ENCODE results near the gene TMEM132C. TPM values are rescaled to one million over a fixed set of nuclear protein-coding genes. Genes with fewer than 3 reads are reported as not detected.

The TMEM132C gene
- total RNA-seq, 2 experiments from 2014 or later = not detected

DNA sequence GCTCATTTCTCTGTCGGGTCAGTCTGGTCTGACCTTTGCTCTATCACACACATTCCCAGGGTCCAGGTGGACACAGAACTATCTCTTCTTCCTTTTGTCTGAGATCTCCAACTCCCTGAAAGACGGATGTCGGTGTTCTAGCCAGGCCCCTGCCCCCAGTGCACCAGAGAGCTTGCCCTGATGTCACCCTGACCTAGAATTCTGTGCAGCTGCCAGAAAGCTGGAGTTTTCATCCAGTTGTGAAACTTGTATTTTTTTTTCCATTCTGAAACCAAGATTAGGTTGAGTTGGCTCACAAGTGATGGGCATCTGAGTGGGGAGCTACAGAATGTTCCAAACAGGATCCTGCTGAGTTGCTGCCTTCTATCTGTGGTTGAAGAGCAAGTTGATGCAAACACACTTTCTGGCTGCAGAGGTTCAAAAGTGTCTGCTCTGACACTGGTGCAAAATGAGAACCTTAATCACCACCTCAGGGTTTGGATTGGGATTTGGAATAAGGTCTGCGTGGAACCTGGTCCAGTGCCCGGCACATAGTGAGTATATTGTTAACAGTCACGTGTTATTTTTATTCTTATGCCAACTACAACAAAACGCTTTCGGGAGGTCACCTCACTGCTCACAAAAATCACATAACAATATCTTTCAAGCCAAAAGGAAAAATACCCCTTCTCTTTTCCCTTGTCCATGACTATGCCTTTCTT lies 345.3 kb downstream of the TMEM132C start:
- no peak overlapping the region for H3K4me3 ChIP-seq (ENCODE audit: low read depth, low read length, poor library complexity, severe bottlenecking)
- H3K4me2 ChIP-seq (ENCODE audit: low read length) = no peak overlapping the region
- H3K79me2 ChIP-seq (ENCODE audit: insufficient read depth, low read depth, low read length) = no peaks in the 10 kb centered on the region
- H3K9me2 ChIP-seq (ENCODE audit: insufficient read depth, low read length) = no peaks in the 10 kb centered on the region
- no peaks in the 10 kb centered on the region for H3K9me3 ChIP-seq (ENCODE audit: low read length)
- no peaks in the 10 kb centered on the region for H3K4me1 ChIP-seq (ENCODE audit: insufficient read depth, low read length, poor library complexity, severe bottlenecking)
- no TSS peak for BruUV-seq (replicated peaks)
- intact Hi-C loops (cut with micrococcal nuclease; ENCODE audit: unreplicated experiment) = no loop called here
- no peak for DNase-seq (ENCODE audit: low spot score)
- POLR2A ChIA-PET = no interaction called here
- no peak for TF ChIP-seq EZH2phosphoT487 (IDR thresholded peaks at IDR 0.05; ENCODE audit: borderline replicate concordance, low read depth, low read length)
- TF ChIP-seq, protein P1, sequence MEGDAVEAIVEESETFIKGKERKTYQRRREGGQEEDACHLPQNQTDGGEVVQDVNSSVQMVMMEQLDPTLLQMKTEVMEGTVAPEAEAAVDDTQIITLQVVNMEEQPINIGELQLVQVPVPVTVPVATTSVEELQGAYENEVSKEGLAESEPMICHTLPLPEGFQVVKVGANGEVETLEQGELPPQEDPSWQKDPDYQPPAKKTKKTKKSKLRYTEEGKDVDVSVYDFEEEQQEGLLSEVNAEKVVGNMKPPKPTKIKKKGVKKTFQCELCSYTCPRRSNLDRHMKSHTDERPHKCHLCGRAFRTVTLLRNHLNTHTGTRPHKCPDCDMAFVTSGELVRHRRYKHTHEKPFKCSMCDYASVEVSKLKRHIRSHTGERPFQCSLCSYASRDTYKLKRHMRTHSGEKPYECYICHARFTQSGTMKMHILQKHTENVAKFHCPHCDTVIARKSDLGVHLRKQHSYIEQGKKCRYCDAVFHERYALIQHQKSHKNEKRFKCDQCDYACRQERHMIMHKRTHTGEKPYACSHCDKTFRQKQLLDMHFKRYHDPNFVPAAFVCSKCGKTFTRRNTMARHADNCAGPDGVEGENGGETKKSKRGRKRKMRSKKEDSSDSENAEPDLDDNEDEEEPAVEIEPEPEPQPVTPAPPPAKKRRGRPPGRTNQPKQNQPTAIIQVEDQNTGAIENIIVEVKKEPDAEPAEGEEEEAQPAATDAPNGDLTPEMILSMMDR (conservative IDR thresholded peaks at IDR 0.05; ENCODE audit: low read length) = no peak
- no peak overlapping the region for H2AFZ ChIP-seq (ENCODE audit: low read length)
- CTCF ChIA-PET (ENCODE audit: unreplicated experiment) = no interaction called here
- no peaks in the 10 kb centered on the region for H3K36me3 ChIP-seq (ENCODE audit: insufficient read depth, low read length)
- no peak overlapping the region for H3K27ac ChIP-seq (ENCODE audit: low read depth, low read length, poor library complexity, severe bottlenecking)
- no peaks in the 10 kb centered on the region for H4K20me1 ChIP-seq (ENCODE audit: insufficient read depth, low read length)

DNA sequence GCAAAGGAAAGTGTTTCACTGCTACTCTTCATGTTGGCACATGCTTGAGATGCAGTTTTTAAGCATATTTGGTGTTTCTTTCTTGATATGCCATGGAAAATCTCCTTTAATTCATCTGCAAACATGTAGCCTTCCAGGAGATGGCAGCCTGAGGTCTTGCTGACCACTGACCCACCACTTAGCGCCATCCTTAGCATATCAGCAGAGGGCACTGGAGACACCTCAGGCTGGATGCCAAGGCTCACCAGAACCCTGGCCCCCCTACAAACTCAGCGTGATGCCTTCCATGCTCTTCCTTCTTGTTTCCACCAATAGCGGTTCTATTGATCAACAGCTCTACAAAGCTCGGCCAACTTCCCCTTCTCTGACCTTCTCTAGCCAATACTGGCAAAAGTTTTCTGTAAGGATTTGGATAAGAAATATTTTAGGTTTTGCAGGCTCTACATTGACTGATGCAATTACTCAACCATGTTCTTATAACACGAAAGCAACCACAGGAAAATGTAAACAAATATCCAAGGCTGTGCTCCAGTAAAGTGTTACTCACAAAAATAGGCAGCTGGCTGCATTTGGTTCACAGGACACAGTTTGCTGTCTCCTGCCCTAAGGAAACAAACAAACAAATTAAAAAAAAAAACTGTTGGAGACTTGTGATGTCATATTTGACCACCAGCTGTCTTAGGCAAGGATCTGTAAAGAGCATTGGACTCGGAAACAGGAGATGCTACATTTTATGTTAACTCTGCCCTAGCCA lies 347.0 kb downstream of the TMEM132C start:
- Histone ChIP-seq H3K27ac (ENCODE audit: low read depth, low read length, poor library complexity, severe bottlenecking) (no peak overlapping the region), H3K4me2 (ENCODE audit: low read length) (no peak overlapping the region), H3K79me2 (ENCODE audit: insufficient read depth, low read depth, low read length) (no peaks in the 10 kb centered on the region), H4K20me1 (ENCODE audit: insufficient read depth, low read length) (no peaks in the 10 kb centered on the region), H2AFZ (ENCODE audit: low read length) (no peak overlapping the region), H3K9me2 (ENCODE audit: insufficient read depth, low read length) (no peaks in the 10 kb centered on the region), H3K9me3 (ENCODE audit: low read length) (no peaks in the 10 kb centered on the region), H3K36me3 (ENCODE audit: insufficient read depth, low read length) (no peaks in the 10 kb centered on the region), H3K4me3 (ENCODE audit: low read depth, low read length, poor library complexity, severe bottlenecking) (no peak overlapping the region), H3K4me1 (ENCODE audit: insufficient read depth, low read length, poor library complexity, severe bottlenecking) (no peaks in the 10 kb centered on the region)
- TF ChIP-seq, protein P1 (conservative IDR thresholded peaks at IDR 0.05; ENCODE audit: low read length) = peak; percentile 35; the same call in 1 of the 2 replicates
- no peak for TF ChIP-seq EZH2phosphoT487 (IDR thresholded peaks at IDR 0.05; ENCODE audit: borderline replicate concordance, low read depth, low read length)
- DNase-seq (ENCODE audit: low spot score) = no peak
- CTCF ChIA-PET (ENCODE audit: unreplicated experiment) = no interaction called here
- BruUV-seq (replicated peaks) = no TSS peak
- intact Hi-C loops (cut with micrococcal nuclease; ENCODE audit: unreplicated experiment) = no loop called here
- POLR2A ChIA-PET = no interaction called here

DNA sequence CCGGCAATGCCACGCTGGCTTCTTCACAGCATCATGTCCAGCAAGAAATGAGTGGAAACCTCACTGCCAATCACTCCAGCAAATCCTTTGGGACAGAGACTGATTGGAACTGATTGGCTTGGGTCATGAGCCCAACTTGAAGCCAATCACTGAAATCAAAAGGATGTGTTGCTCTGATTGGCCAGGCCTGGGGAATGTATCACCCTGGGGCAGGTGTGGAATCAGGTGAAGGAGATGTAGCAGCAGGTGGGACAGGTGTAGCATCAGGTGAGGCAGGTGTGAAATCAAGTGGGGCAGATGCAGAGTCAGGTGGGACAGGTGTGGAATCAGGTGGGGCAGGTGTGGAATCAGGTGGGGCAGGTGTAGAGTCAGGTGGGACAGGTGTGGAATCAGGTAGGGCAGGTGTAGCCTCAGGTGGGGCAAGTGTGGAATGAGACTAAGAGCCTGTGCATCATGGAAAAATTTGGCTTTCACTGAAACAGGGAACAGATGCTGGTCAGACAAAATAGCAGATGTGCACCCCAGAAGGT lies 350.4 kb downstream of the TMEM132C start:
- intact Hi-C loops (cut with micrococcal nuclease; ENCODE audit: unreplicated experiment) = no loop called here
- Histone ChIP-seq H3K27ac (ENCODE audit: low read depth, low read length, poor library complexity, severe bottlenecking) (no peak overlapping the region), H3K79me2 (ENCODE audit: insufficient read depth, low read depth, low read length) (no peaks in the 10 kb centered on the region), H4K20me1 (ENCODE audit: insufficient read depth, low read length) (no peaks in the 10 kb centered on the region), H3K4me3 (ENCODE audit: low read depth, low read length, poor library complexity, severe bottlenecking) (no peak overlapping the region), H3K4me2 (ENCODE audit: low read length) (no peak overlapping the region), H3K36me3 (ENCODE audit: insufficient read depth, low read length) (no peaks in the 10 kb centered on the region), H3K9me2 (ENCODE audit: insufficient read depth, low read length) (no peaks in the 10 kb centered on the region), H3K4me1 (ENCODE audit: insufficient read depth, low read length, poor library complexity, severe bottlenecking) (no peaks in the 10 kb centered on the region), H2AFZ (ENCODE audit: low read length) (no peak overlapping the region), H3K9me3 (ENCODE audit: low read length) (no peaks in the 10 kb centered on the region)
- TF ChIP-seq EZH2phosphoT487 (IDR thresholded peaks at IDR 0.05; ENCODE audit: borderline replicate concordance, low read depth, low read length) = no peak
- TF ChIP-seq, protein P1 (conservative IDR thresholded peaks at IDR 0.05; ENCODE audit: low read length) = no peak
- ChIA-PET POLR2A (no interaction called here), CTCF (ENCODE audit: unreplicated experiment) (no interaction called here)
- no TSS peak for BruUV-seq (replicated peaks)
- DNase-seq (ENCODE audit: low spot score) = no peak

All from OCI-LY7 (cell line).